ENCODE measurements around the gene UBE2G2. TPM values are rescaled to one million over a fixed set of nuclear protein-coding genes. Genes with fewer than 3 reads are reported as not detected.

The UBE2G2 gene
- polyA plus RNA-seq, 1 donor from 2014 or later: 127 TPM

DNA sequence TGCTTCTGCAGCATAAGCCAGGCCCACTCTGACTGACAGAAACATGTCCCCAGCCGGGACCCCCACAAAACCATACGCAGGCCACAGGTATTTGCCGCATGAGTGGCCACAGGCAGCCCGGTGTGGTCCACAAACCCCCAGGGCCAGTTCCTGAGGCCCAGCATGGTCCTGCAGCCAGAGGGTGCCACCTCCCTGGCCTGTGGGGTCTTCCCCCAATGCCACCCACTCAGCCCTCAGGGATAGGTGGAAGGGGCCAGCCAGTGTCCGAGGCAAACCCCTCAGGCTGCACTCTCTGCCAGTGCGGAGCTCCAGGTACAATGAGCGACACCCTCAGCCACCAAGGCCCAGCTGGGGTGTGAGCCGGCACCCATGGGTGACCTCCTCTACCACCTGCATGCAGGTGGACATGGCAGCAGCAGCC, 43.5 kb downstream of the UBE2G2 start:
- no peaks in the 10 kb centered on the region for H3K79me2 ChIP-seq (replicated peaks; ENCODE audit: insufficient read depth, low read length)
- H3K27me3 ChIP-seq (ENCODE audit: insufficient read depth, low read depth, low read length): no peaks in the 10 kb centered on the region
- H3K36me3 ChIP-seq (ENCODE audit: insufficient read depth, low read length): no peaks in the 10 kb centered on the region
- H3K9me2 ChIP-seq (ENCODE audit: insufficient read depth, low read length): no peaks in the 10 kb centered on the region
- H3K9me3 ChIP-seq (ENCODE audit: low read length): no peaks in the 10 kb centered on the region
- no peak overlapping the region for H3K4me2 ChIP-seq (ENCODE audit: low read length)
- H3K4me3 ChIP-seq (ENCODE audit: low read length): no peak overlapping the region
- no peak for TF ChIP-seq POLR2AphosphoS5 (IDR thresholded peaks at IDR 0.05)
- TF ChIP-seq EZH2 (IDR thresholded peaks at IDR 0.05; ENCODE audit: borderline replicate concordance, insufficient read depth, low read length, poor library complexity, severe bottlenecking): no peak
- no peak for TF ChIP-seq EP300 (conservative IDR thresholded peaks at IDR 0.05; ENCODE audit: poor library complexity, severe bottlenecking)
- no peak overlapping the region for H3K27ac ChIP-seq (ENCODE audit: low read length)
- no peaks in the 10 kb centered on the region for H3F3A ChIP-seq (ENCODE audit: insufficient read depth, low read length, poor library complexity, severe bottlenecking)
- H4K20me1 ChIP-seq (ENCODE audit: insufficient read depth): no peaks in the 10 kb centered on the region
- H3K9ac ChIP-seq (ENCODE audit: low read length): no peak overlapping the region
- no peak overlapping the region for H2AFZ ChIP-seq (ENCODE audit: low read depth, low read length)

GRCh38 chr21:44757731-44758130, 43.9 kb downstream of the UBE2G2 start:
- no peak overlapping the region for H3K4me2 ChIP-seq (ENCODE audit: low read length)
- no peaks in the 10 kb centered on the region for H3K27me3 ChIP-seq (ENCODE audit: insufficient read depth, low read depth, low read length)
- H3K9me3 ChIP-seq (ENCODE audit: low read length): no peaks in the 10 kb centered on the region
- no peaks in the 10 kb centered on the region for H3F3A ChIP-seq (ENCODE audit: insufficient read depth, low read length, poor library complexity, severe bottlenecking)
- no peaks in the 10 kb centered on the region for H4K20me1 ChIP-seq (ENCODE audit: insufficient read depth)
- TF ChIP-seq SMC3 (conservative IDR thresholded peaks at IDR 0.05; ENCODE audit: poor library complexity) (no peak), POLR2AphosphoS5 (IDR thresholded peaks at IDR 0.05) (no peak), TAF1 (IDR thresholded peaks at IDR 0.05; ENCODE audit: low read depth) (no peak), EP300 (conservative IDR thresholded peaks at IDR 0.05; ENCODE audit: poor library complexity, severe bottlenecking) (no peak)
- TF ChIP-seq, protein P1, sequence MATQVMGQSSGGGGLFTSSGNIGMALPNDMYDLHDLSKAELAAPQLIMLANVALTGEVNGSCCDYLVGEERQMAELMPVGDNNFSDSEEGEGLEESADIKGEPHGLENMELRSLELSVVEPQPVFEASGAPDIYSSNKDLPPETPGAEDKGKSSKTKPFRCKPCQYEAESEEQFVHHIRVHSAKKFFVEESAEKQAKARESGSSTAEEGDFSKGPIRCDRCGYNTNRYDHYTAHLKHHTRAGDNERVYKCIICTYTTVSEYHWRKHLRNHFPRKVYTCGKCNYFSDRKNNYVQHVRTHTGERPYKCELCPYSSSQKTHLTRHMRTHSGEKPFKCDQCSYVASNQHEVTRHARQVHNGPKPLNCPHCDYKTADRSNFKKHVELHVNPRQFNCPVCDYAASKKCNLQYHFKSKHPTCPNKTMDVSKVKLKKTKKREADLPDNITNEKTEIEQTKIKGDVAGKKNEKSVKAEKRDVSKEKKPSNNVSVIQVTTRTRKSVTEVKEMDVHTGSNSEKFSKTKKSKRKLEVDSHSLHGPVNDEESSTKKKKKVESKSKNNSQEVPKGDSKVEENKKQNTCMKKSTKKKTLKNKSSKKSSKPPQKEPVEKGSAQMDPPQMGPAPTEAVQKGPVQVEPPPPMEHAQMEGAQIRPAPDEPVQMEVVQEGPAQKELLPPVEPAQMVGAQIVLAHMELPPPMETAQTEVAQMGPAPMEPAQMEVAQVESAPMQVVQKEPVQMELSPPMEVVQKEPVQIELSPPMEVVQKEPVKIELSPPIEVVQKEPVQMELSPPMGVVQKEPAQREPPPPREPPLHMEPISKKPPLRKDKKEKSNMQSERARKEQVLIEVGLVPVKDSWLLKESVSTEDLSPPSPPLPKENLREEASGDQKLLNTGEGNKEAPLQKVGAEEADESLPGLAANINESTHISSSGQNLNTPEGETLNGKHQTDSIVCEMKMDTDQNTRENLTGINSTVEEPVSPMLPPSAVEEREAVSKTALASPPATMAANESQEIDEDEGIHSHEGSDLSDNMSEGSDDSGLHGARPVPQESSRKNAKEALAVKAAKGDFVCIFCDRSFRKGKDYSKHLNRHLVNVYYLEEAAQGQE (IDR thresholded peaks at IDR 0.05; ENCODE audit: borderline replicate concordance): no peak
- no peaks in the 10 kb centered on the region for H3K9me2 ChIP-seq (ENCODE audit: insufficient read depth, low read length)
- H3K9ac ChIP-seq (ENCODE audit: low read length): no peak overlapping the region
- H3K79me2 ChIP-seq (replicated peaks; ENCODE audit: insufficient read depth, low read length): no peaks in the 10 kb centered on the region
- no peak overlapping the region for H2AFZ ChIP-seq (ENCODE audit: low read depth, low read length)
- no peak overlapping the region for H3K27ac ChIP-seq (ENCODE audit: low read length)
- H3K4me3 ChIP-seq (ENCODE audit: low read length): no peak overlapping the region
- H3K36me3 ChIP-seq (ENCODE audit: insufficient read depth, low read length): no peaks in the 10 kb centered on the region

DNA sequence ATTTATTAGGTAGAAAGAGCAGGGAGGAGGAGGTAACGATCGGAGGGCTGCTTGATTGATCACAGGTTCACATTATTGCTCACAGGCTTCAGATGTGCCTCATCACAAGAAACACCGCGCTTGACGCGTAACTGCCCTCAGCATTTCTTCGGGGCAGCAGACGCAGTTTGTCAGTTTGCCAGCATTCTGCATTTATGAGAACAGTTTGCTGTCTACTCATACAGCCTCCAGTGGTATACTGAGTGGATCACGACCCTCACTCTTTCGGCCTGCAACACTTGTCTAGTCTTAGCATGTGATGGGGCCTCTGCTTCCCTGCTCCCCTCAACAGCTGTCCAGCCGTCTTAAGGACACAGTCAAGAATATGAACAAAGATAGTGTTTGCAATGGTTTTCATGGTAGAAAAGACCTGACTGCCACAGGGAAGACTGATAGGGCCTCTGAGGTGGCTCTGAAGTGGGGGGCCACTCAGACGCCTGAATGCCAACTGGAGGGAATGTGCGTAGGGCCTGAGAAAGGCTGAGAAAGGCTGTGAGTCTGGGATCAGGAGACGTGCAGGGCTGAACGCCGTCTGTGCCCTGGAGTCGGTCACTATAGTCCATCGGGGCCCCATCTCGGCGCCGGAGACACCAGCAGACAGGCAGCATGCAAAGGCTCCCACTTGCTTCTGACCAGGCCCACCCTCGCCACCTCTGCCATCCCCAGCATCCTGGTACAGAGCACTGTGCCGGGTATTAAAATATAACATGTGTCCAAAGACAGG, 45.0 kb downstream of the UBE2G2 start:
- no peak overlapping the region for H3K4me2 ChIP-seq (ENCODE audit: low read length)
- no peak overlapping the region for H3K27ac ChIP-seq (ENCODE audit: low read length)
- H3K9ac ChIP-seq (ENCODE audit: low read length): no peak overlapping the region
- no peak overlapping the region for H2AFZ ChIP-seq (ENCODE audit: low read depth, low read length)
- no peaks in the 10 kb centered on the region for H3K9me2 ChIP-seq (ENCODE audit: insufficient read depth, low read length)
- H3K36me3 ChIP-seq (ENCODE audit: insufficient read depth, low read length): no peaks in the 10 kb centered on the region
- TF ChIP-seq CTCF (IDR thresholded peaks at IDR 0.05; ENCODE audit: poor library complexity, severe bottlenecking): no peak
- TF ChIP-seq TAF1 (IDR thresholded peaks at IDR 0.05; ENCODE audit: low read depth): no peak
- TF ChIP-seq RAD21 (conservative IDR thresholded peaks at IDR 0.05): no peak
- no peak for TF ChIP-seq SMC3 (conservative IDR thresholded peaks at IDR 0.05; ENCODE audit: poor library complexity)
- no peak for TF ChIP-seq MXI1 (conservative IDR thresholded peaks at IDR 0.05; ENCODE audit: poor library complexity, severe bottlenecking)
- no peak for TF ChIP-seq POLR2AphosphoS5 (IDR thresholded peaks at IDR 0.05)
- TF ChIP-seq EZH2 (IDR thresholded peaks at IDR 0.05; ENCODE audit: borderline replicate concordance, insufficient read depth, low read length, poor library complexity, severe bottlenecking): no peak
- no peak for TF ChIP-seq EP300 (conservative IDR thresholded peaks at IDR 0.05; ENCODE audit: poor library complexity, severe bottlenecking)
- no peaks in the 10 kb centered on the region for H4K20me1 ChIP-seq (ENCODE audit: insufficient read depth)
- no peak overlapping the region for H3K4me3 ChIP-seq (ENCODE audit: low read length)
- no peaks in the 10 kb centered on the region for H3K27me3 ChIP-seq (ENCODE audit: insufficient read depth, low read depth, low read length)
- H3K9me3 ChIP-seq (ENCODE audit: low read length): no peaks in the 10 kb centered on the region
- no peaks in the 10 kb centered on the region for H3F3A ChIP-seq (ENCODE audit: insufficient read depth, low read length, poor library complexity, severe bottlenecking)
- no peaks in the 10 kb centered on the region for H3K79me2 ChIP-seq (replicated peaks; ENCODE audit: insufficient read depth, low read length)

All from neural cell (in vitro differentiated cells).